ENCODE data around the gene C12orf42. TPM values are rescaled to one million over a fixed set of nuclear protein-coding genes. Genes with fewer than 3 reads are reported as not detected.
A peak's percentile ranks its signal among the peaks of the same experiment; 100 is the strongest.

C12orf42 gene
- total and polyA plus RNA-seq, 10 of the 15 experiments (the other 5 are each of a cell fraction or from before 2014, with no cell fraction given): 1.4 to 7.0 (median 2.4) TPM

DNA sequence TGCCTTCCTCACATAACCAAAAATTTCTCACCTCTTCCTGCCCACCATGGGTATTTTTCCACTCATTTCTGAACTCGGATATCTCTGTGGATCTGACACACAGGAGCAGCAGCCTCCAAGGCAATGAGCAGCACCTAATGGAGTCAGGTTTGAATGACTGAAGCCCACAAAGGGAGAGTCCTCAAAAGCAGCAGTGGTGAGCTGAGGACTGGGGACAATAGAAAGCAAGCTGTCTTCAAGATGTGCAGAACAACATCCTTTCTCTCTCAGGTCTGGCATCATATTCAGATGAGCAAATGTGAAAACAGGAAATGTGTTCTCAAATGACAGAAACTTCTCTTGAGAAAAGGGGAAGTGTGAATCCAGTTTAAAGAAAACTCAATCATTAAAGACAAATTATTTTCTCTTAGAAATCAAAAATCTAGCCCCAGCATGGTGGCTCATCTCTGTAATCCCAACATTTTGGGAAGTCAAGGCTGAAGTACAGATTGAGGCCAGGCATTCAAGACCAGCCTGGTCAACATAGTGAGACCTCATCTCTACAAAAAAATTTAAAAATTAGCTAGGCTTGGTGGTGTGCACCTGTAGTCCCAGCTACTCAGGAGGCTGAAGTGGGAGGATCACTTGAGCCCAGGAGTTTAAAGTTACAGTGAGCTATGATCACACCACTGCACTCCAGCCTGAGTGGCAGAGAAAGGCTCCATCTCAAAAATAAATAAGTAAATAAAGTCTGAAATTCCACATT lies 54.2 kb downstream of the C12orf42 start (continued):
- TF ChIP-seq, protein P1, sequence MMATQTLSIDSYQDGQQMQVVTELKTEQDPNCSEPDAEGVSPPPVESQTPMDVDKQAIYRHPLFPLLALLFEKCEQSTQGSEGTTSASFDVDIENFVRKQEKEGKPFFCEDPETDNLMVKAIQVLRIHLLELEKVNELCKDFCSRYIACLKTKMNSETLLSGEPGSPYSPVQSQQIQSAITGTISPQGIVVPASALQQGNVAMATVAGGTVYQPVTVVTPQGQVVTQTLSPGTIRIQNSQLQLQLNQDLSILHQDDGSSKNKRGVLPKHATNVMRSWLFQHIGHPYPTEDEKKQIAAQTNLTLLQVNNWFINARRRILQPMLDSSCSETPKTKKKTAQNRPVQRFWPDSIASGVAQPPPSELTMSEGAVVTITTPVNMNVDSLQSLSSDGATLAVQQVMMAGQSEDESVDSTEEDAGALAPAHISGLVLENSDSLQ (IDR thresholded peaks at IDR 0.05): peak; percentile 80
- TF ChIP-seq PML (IDR thresholded peaks at IDR 0.05; ENCODE audit: low read length) (peak; percentile 67), IKZF1 (conservative IDR thresholded peaks at IDR 0.05) (peak; percentile 93), CEBPB (IDR thresholded peaks at IDR 0.05; ENCODE audit: borderline replicate concordance in 1 of 2, low read depth in 2 of 2, low read length in 2 of 2) (peak in 1 of 2 experiments; percentile 84; a peak in 1 of 4 replicates), MAX (IDR thresholded peaks at IDR 0.05; ENCODE audit: low read depth, low read length) (no peak), NFIC (IDR thresholded peaks at IDR 0.05; ENCODE audit: low read depth, low read length) (peak; percentile 96), STAT3 (IDR thresholded peaks at IDR 0.05; ENCODE audit: low read depth, low read length) (no peak), STAT1 (conservative IDR thresholded peaks at IDR 0.05) (no peak), IRF3 (IDR thresholded peaks at IDR 0.05) (no peak), TAF1 (IDR thresholded peaks at IDR 0.05; ENCODE audit: borderline replicate concordance, low read depth, low read length) (peak; percentile 81), CBX5 (IDR thresholded peaks at IDR 0.05; ENCODE audit: low read depth) (peak; percentile 51; the same call in 1 of the 2 replicates), IKZF2 (IDR thresholded peaks at IDR 0.05) (peak; percentile 94 to 95), NR2C1 (IDR thresholded peaks at IDR 0.05) (no peak), ZNF622 (IDR thresholded peaks at IDR 0.05) (no peak), ZNF687 (IDR thresholded peaks at IDR 0.05) (peak; percentile 67), NFYB (IDR thresholded peaks at IDR 0.05; ENCODE audit: insufficient read depth, low read depth, low read length) (no peak), PAX8 (IDR thresholded peaks at IDR 0.05) (no peak), NR2F1 (conservative IDR thresholded peaks at IDR 0.05) (peak; percentile 62; the same call in 1 of the 2 replicates)
- TF ChIP-seq, protein P2, sequence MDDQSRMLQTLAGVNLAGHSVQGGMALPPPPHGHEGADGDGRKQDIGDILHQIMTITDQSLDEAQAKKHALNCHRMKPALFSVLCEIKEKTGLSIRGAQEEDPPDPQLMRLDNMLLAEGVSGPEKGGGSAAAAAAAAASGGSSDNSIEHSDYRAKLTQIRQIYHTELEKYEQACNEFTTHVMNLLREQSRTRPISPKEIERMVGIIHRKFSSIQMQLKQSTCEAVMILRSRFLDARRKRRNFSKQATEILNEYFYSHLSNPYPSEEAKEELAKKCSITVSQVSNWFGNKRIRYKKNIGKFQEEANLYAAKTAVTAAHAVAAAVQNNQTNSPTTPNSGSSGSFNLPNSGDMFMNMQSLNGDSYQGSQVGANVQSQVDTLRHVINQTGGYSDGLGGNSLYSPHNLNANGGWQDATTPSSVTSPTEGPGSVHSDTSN (IDR thresholded peaks at IDR 0.05; ENCODE audit: insufficient replicate concordance, low read depth, low read length): peak; percentile 22
- TF ChIP-seq, protein P3, sequence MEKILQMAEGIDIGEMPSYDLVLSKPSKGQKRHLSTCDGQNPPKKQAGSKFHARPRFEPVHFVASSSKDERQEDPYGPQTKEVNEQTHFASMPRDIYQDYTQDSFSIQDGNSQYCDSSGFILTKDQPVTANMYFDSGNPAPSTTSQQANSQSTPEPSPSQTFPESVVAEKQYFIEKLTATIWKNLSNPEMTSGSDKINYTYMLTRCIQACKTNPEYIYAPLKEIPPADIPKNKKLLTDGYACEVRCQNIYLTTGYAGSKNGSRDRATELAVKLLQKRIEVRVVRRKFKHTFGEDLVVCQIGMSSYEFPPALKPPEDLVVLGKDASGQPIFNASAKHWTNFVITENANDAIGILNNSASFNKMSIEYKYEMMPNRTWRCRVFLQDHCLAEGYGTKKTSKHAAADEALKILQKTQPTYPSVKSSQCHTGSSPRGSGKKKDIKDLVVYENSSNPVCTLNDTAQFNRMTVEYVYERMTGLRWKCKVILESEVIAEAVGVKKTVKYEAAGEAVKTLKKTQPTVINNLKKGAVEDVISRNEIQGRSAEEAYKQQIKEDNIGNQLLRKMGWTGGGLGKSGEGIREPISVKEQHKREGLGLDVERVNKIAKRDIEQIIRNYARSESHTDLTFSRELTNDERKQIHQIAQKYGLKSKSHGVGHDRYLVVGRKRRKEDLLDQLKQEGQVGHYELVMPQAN (conservative IDR thresholded peaks at IDR 0.05): no peak; the same call in 1 of the 2 replicates

All from GM12878 (cell line).